HL-60 (cell line): ENCODE measurements around the gene KNCN.

Source experiments
- DNase-seq, 2 experiments: peaks; one replicate each; pipeline ENCODE4 v3.0.0-alpha.2; 2010 to 2020; ENCODE audit warnings: low read depth in 1 of 2, low spot score in 1 of 2
- H3K27ac ChIP-seq: fragments of 250-450 bp; sonication (Bioruptor Pico); replicated peaks from 2 replicates; pipeline ENCODE4 v1.5.1; 2020; ENCODE audit warnings: mild to moderate bottlenecking, moderate library complexity
- H3K27me3 ChIP-seq: fragments of 250-450 bp; sonication (Bioruptor Pico); 2 replicates; pipeline ENCODE4 v1.5.1; 2021; ENCODE audit warnings: mild to moderate bottlenecking, moderate library complexity; ENCODE audit not compliant: insufficient read depth, poor library complexity, severe bottlenecking
- H3K4me3 ChIP-seq: replicated peaks from 2 replicates; pipeline ENCODE4 v1.5.1; 2011; ENCODE audit warnings: mild to moderate bottlenecking, control low read depth, low read length; ENCODE audit not compliant: insufficient read depth
- CTCF ChIP-seq: IDR thresholded peaks from one replicate; pipeline ENCODE4 v1.5.1; 2011; ENCODE audit warnings: low read length, control low read depth, inconsistent platforms; ENCODE audit not compliant: insufficient read depth
- GABPA ChIP-seq: IDR thresholded peaks from 2 replicates; pipeline ENCODE4 v1.6.1; 2012; ENCODE audit warnings: low read depth
- POLR2AphosphoS5 ChIP-seq: IDR thresholded peaks from 2 replicates; pipeline ENCODE4 v1.6.1; 2012; ENCODE audit warnings: low read depth
- SPI1 ChIP-seq: IDR thresholded peaks from 2 replicates; pipeline ENCODE4 v1.6.1; 2012; ENCODE audit warnings: low read depth, mild to moderate bottlenecking, borderline replicate concordance
- TF ChIP-seq, protein P1 (sequence below): IDR thresholded peaks from 2 replicates; pipeline ENCODE4 v1.6.1; 2012; ENCODE audit warnings: low read depth; ENCODE audit not compliant: insufficient replicate concordance

KNCN gene

GRCh38 chr1:46555826-46556619 lies 4.6 kb upstream of the KNCN start:
- Histone ChIP-seq H3K4me3 (no peak overlapping the region), H3K27me3 (no peaks in the 10 kb centered on the region), H3K27ac (no peak overlapping the region)
- no peak for TF ChIP-seq GABPA
- TF ChIP-seq, protein P1, sequence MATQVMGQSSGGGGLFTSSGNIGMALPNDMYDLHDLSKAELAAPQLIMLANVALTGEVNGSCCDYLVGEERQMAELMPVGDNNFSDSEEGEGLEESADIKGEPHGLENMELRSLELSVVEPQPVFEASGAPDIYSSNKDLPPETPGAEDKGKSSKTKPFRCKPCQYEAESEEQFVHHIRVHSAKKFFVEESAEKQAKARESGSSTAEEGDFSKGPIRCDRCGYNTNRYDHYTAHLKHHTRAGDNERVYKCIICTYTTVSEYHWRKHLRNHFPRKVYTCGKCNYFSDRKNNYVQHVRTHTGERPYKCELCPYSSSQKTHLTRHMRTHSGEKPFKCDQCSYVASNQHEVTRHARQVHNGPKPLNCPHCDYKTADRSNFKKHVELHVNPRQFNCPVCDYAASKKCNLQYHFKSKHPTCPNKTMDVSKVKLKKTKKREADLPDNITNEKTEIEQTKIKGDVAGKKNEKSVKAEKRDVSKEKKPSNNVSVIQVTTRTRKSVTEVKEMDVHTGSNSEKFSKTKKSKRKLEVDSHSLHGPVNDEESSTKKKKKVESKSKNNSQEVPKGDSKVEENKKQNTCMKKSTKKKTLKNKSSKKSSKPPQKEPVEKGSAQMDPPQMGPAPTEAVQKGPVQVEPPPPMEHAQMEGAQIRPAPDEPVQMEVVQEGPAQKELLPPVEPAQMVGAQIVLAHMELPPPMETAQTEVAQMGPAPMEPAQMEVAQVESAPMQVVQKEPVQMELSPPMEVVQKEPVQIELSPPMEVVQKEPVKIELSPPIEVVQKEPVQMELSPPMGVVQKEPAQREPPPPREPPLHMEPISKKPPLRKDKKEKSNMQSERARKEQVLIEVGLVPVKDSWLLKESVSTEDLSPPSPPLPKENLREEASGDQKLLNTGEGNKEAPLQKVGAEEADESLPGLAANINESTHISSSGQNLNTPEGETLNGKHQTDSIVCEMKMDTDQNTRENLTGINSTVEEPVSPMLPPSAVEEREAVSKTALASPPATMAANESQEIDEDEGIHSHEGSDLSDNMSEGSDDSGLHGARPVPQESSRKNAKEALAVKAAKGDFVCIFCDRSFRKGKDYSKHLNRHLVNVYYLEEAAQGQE = no peak
- TF ChIP-seq CTCF = no peak
- DNase-seq = no peak

DNA sequence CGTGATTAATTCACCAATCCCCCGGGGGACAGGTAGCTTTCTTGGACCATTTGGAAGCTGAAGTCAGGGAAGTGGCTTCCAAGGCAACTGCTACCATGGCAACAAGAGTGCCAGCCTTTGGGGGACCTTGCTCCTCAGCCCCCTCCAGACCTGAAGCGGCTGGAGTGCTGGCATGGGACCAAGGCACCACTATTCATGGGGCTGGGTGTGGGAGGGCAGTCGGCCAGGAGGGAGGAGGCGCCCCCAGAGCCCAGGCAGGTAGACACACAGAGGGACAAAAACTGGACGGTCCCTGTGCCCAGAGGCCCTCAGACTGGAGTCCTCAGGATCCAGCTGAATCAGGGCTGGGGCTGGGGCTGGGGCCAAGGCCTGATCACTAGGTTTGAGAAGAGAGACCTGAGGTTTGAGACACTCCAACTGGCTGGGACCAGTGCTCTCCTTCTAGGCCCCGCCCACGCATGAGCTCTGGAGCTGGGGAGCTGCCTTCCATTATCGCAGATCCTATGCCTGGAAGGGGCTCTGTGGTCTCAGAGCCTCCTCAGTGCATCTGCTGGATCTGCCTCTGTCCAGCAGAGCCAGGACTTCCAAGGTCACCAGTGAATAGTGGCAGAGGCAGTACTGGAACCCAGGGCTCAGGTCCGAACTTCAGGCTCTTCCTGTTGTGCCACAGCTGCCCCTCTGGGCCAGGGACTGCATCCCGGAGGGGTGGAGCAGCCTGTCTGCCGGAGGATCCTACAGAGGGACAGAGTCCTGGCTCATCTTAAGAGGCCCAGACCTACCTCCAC lies 3.3 kb upstream of the KNCN start:
- DNase-seq = no peak
- Histone ChIP-seq H3K4me3 (no peak overlapping the region), H3K27me3 (no peaks in the 10 kb centered on the region), H3K27ac (no peak overlapping the region)
- TF ChIP-seq SPI1 (no peak), CTCF (no peak)
- TF ChIP-seq, protein P1 = peak; percentile 20

DNA sequence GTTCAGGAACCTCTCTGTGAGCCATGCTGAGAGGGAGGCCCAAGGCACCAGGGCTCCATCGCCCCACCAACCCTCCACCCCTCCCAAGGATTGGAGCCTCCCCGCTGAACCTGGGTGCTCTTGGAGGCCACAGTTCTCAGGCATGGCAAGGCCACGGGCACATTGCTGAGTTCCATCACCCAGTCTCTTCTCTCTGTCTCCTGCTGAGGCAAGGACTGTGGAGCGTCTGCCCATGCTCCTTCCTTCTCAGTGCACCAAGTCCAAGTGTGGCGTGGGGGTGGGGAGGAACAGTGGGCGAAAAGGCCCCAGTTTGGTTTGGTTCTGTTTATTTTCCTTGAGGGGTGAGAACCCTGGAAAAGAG lies 2.8 kb upstream of the KNCN start:
- Histone ChIP-seq H3K4me3 (no peak overlapping the region), H3K27me3 (no peaks in the 10 kb centered on the region), H3K27ac (no peak overlapping the region)
- DNase-seq = no peak
- no peak for TF ChIP-seq GABPA
- TF ChIP-seq CTCF = no peak

DNA sequence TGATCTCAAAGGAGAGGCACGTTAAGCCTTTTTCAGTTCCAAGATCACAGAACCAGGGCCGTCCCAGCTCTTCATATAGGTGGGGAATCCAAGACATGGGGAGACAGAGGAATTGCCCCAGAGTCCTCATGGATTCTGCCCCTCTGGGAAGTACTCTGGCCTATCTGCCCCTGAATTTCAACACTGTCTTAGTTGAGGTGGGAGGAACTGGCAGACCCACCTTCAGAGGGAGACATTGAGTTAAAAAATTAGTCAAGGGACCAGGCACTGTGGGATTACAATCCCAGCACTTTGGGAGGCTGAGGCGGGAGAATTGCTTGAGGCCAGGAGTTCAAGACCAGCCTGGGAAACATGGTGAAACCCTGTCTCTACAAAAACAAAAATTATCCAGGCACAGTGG lies 2.1 kb upstream of the KNCN start:
- no peaks in the 10 kb centered on the region for H3K27me3 ChIP-seq
- DNase-seq = no peak
- H3K27ac ChIP-seq = no peak overlapping the region
- TF ChIP-seq POLR2AphosphoS5 (no peak), GABPA (no peak), SPI1 (no peak), CTCF (no peak)
- TF ChIP-seq, protein P1 = no peak
- H3K4me3 ChIP-seq = no peak overlapping the region
